GM18511 (cell line): ENCODE measurements around the gene CHDH.

Source experiments
- ATAC-seq: cut with Tn5 transposase; IDR thresholded peaks from one replicate; pipeline ENCODE4 v1.9.1; 2021; ENCODE audit warnings: mild to moderate bottlenecking, moderate library complexity; ENCODE audit not compliant: unreplicated experiment

The CHDH gene

DNA sequence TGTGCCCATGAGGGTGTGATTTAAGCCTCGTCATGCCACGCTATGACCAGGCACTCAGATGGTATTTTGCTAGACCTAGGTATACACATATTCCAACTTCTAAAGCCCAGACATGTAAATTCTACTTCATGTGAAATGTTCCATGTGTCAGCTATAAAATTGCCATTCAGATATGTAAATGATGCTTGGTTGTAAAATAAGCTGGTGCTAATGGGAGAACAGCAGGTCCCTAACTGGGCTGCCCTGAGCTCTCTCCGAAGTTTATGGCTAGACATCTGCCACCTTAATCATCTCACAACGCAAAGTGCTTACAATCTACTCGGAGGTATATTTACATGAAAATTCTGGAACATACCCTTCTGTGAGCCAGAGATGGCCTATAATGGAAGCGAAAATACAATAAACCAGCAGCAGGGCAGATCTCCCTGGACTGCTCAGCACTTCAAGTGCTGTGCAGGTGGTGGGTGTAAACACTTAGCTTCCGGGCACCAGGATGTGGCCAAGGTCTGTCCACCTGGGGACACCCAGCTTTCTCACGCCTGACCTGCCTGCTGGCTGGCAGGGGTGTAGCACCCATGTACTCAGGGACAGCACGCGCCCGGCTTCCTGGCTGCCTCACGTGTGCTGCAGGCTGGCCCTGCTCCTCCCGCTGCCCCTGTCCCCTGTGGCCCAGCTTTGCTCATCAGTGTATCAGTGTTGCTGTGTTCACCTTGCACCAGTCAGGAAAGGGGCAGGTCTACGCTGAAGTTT, 82.0 kb downstream of the CHDH start:
- ATAC-seq = no peak

DNA sequence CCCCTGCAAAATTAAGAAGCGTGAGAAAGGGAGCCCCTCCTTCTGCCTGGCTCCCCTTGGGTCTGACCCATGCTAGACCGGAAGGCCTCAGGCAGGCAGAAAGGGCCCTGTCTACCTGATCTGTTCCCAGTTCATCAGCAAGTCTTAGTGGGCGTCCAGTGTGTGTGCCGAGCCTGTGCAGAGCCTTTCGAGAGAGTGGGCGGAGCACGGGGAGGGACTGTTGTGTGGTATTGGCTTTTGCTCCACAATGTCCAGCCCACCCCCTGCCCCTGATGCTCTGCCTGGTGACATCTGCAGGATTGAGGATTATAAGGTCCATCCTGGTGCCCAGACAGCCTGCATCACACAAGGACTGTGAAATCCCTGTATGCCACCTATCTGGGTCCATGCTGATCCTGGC, 82.9 kb downstream of the CHDH start:
- ATAC-seq = no peak
